ENCODE results near the gene CHD2. TPM values are rescaled to one million over a fixed set of nuclear protein-coding genes. Genes with fewer than 3 reads are reported as not detected.

Gene CHD2
- total RNA-seq, 1 donor from 2014 or later = 63.4 TPM

Other genes with a start within 250 kb of the CHD2 start
- 17.7 and 51.1 TPM in 2 replicates for gene FAM174B, start 244.5 kb upstream of the CHD2 start, total RNA-seq
- gene RGMA, start 188.9 kb downstream of the CHD2 start, total RNA-seq = 0.15 and 0.35 TPM in 2 replicates